HG02623 (cell line): ENCODE results near the gene SCN4A.

Source experiments
- ATAC-seq: cut with Tn5 transposase; IDR thresholded peaks from one replicate; pipeline ENCODE4 v1.9.1; 2021; ENCODE audit warnings: moderate library complexity; ENCODE audit not compliant: unreplicated experiment

The SCN4A gene

GRCh38 chr17:63960006-63960405, 12.7 kb downstream of the SCN4A start:
- ATAC-seq: no peak

GRCh38 chr17:63956296-63956920, 16.3 kb downstream of the SCN4A start:
- ATAC-seq: no peak

GRCh38 chr17:63955791-63956190, 16.9 kb downstream of the SCN4A start:
- no peak for ATAC-seq

- no peak for ATAC-seq
Measured at GRCh38 chr17:63955232-63955631, 17.5 kb downstream of the SCN4A start.

- no peak for ATAC-seq
Measured at GRCh38 chr17:63954402-63955063, 18.2 kb downstream of the SCN4A start.

- ATAC-seq: no peak
Measured at GRCh38 chr17:63950940-63951907, 21.5 kb downstream of the SCN4A start.

GRCh38 chr17:63949576-63950250, 23.0 kb downstream of the SCN4A start:
- ATAC-seq: no peak

- ATAC-seq: no peak
Measured at GRCh38 chr17:63948521-63948920, 24.2 kb downstream of the SCN4A start.

- no peak for ATAC-seq
Measured at GRCh38 chr17:63947711-63948330, 24.9 kb downstream of the SCN4A start.

GRCh38 chr17:63946440-63947363, 26.0 kb downstream of the SCN4A start:
- peak; percentile 61 for ATAC-seq

- no peak for ATAC-seq
Measured at GRCh38 chr17:63945784-63946439, 26.8 kb downstream of the SCN4A start.

- ATAC-seq: no peak
Measured at GRCh38 chr17:63944736-63945499, 27.8 kb downstream of the SCN4A start.

- ATAC-seq: no peak
Measured at GRCh38 chr17:63943745-63944144, 29.0 kb downstream of the SCN4A start.

GRCh38 chr17:63942309-63942985, 30.3 kb downstream of the SCN4A start:
- ATAC-seq: no peak

GRCh38 chr17:63941751-63942150, 31.0 kb downstream of the SCN4A start:
- no peak for ATAC-seq

GRCh38 chr17:63941162-63941561, 31.6 kb downstream of the SCN4A start:
- no peak for ATAC-seq

GRCh38 chr17:63940584-63940983, 32.1 kb downstream of the SCN4A start:
- ATAC-seq: no peak

GRCh38 chr17:63939884-63940283, 32.8 kb downstream of the SCN4A start:
- ATAC-seq: no peak
